Hippocampal formation (tissue), 2 donors: ENCODE data around the gene CFAP77.
"Not testable (repeated sequence)": the region's sequence is repeated elsewhere in the genome, so short reads cannot be mapped to it uniquely, and the experiment has no call there.

Source experiments
- DNase-seq, 2 donors: peaks; one replicate each; lab custom pipeline; 2025; lab: John Stamatoyannopoulos, UW

CFAP77 gene

GRCh38 chr9:132547976-132548730 lies 138.1 kb downstream of the CFAP77 start:
- DNase-seq: no peak

GRCh38 chr9:132548751-132549640 lies 139.0 kb downstream of the CFAP77 start:
- no peak for DNase-seq

DNA sequence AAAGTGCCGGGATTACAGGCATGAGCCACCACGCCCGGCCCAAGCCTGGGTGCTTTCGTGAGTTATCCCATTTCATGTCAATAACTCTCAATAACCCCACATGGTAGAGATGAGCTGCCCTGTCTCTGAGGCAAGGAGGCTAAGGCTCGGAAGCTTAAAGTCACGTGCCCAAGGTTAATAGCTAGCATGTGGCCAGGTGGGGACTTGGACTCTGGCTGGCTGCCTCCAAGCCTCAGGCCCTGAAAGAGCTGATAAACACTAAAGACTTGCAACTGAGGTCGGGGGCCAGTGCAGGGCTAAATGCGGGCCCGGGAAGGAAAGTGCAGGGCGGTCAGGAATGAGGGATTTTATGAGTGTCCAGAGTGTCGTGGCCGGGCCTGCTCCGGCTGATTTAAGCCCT lies 141.5 kb downstream of the CFAP77 start:
- DNase-seq: no peak

DNA sequence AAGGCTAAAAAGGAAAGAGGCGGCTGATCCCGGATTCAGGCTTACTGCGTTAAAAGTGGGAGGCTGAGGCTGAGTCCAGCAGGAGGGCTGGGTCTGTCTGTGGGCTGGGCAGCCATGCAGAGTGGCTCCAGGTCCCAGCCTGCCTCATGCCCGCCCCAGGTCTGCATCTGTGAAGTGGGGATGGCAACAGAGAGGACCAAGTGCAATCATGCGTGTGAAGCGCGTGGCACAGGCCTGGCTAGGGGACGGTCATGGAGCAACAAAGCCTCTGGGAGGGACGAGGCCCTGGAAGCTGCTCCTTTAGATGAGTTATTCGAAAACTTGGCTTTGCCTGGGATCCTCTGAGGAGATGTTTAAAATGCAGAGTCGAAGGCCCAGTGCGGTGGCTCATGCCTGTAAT lies 142.0 kb downstream of the CFAP77 start:
- no peak for DNase-seq

DNA sequence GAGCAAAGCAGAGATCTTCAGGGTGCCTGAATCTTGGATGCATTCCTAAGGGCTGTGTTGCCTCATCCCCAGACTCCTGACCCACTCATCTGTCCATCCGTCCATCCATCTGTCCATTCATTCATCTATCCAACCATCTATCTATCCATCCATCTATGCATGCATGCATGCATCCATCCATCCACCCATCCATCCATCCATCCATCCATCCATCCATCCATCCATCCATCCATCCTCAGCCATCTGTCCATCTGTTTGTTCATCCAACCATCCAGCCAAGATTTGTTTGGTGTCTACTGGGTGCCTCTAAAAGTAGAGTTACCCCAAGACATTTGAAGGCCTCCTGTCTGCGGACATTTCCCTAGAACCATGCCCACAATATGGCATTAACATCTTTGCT lies 144.7 kb downstream of the CFAP77 start:
- DNase-seq: no peak

- DNase-seq: no peak
These were observed 145.5 kb downstream of the CFAP77 start for GRCh38 chr9:132555528-132555927.

GRCh38 chr9:132556235-132556634 lies 146.2 kb downstream of the CFAP77 start:
- no peak for DNase-seq

DNA sequence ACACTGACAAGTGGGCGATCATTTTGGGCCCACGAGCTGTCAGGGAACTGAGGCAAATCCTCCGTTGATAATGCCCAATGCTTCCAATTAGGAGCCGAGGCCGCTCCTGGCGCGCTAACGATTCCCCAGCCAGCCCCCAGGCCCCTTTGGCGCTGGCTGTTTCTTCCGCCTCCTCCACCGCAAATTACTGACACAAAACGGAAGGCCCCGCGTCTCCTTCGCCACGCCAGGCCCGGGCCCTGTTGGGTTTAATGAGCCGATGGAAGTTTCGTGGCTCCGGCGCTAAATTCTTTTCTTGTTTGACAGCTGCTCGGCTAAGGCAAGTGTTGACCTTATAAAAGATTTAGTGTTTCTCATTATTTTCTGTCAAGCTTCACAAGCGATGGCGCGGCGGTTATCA lies 146.7 kb downstream of the CFAP77 start:
- DNase-seq: no peak

GRCh38 chr9:132557159-132557558 lies 147.1 kb downstream of the CFAP77 start:
- DNase-seq: no peak

DNA sequence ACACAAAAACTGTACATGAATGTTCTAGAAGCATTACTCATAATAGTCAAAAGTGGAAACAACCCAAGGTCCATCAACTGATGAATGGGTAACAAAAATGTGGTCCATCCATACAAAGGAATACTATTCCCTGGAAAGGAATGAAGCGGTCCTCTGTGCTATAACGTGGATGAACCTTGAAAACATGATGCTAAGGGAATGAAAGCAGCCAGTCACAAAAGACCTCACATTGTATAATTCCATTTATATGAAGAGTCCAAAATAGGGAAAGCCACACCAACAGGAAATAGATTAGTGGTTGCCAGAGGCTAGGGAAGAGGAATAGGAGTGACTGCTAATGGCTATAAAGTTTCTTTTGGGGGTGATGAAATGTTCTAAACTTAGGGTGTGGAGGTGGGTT lies 149.7 kb downstream of the CFAP77 start:
- no peak for DNase-seq

GRCh38 chr9:132560616-132561202 lies 150.7 kb downstream of the CFAP77 start:
- no peak for DNase-seq

DNA sequence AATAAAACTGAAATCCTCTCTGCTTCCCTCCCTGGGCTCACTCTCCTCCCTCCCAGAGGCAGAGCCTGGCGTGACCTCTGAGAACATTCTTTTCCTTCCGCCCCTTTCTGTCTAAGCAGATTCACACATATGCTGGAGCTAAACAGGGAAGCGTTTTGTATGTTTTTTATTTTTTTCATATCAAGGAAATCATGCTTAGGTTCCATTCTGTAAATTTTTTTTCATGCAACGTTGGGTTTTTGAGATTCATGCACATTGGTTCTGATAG lies 152.2 kb downstream of the CFAP77 start:
- no peak for DNase-seq

- no peak for DNase-seq
These were observed 154.5 kb downstream of the CFAP77 start for GRCh38 chr9:132564526-132564925.

DNA sequence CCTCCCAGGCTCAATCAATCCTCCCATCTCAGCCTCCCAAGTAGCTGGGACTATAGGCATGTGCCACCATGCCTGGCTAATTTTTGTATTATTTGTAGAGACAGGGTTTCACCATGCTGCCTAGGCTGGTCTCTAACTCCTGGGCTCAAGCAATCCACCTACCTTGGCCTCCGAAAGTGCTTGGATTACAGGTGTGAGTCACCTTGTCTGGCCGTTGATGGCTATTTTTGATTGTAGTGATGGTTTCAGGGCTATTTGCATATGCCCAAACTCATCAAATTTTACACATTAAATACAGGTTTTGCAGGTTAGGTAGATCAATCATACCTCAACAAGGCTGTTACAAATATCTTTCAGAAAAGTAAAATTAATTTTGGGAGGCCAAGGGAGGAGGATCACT lies 158.8 kb downstream of the CFAP77 start:
- not testable (repeated sequence) for DNase-seq

- no peak for DNase-seq
These were observed 162.0 kb downstream of the CFAP77 start for GRCh38 chr9:132571806-132572600.

- DNase-seq: no peak
These were observed 162.9 kb downstream of the CFAP77 start for GRCh38 chr9:132572921-132573320.

GRCh38 chr9:132575005-132575609 lies 165.1 kb downstream of the CFAP77 start:
- peak in 1 of 2 donors; percentile 27 for DNase-seq

DNA sequence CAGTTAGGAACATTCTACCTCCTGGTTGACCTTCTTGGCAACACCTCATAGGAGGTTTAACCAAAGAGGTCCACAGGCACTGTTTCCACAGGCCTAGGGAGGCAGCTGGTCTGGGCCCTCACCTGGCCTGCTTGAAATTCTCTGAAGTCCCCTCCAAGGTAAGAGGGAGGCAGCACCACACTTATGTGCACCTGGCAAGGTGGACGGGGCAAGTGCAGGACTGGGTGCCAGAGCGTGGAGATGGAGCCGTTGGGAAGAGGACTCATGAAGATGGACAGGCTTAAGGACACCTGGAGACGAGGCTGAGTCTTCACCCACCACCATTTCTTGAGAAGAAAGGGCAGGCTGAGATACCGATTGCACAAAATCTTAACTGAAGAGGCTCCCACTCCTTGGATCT lies 165.8 kb downstream of the CFAP77 start:
- no peak for DNase-seq

DNA sequence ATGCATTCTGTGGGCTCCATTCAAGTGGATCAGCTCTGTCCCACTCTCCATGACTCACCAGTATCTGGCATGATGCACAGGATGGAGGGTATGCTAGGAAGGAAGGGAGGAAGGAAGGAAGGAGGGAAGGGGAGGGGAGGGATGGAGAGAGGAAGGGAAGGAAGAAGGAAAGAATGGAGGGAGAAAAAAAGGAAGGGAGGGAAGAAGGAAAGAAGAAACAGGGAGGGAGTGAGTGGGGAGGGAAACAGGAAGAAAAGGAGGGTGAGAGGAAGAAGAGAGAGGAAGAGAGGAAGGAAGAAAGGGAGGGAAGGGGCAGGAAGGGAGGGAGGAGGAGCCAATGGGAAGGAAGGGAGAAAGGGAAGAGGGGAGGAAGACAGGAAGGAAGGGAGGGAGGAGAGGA lies 167.1 kb downstream of the CFAP77 start:
- DNase-seq: no peak

- DNase-seq: no peak
These were observed 168.4 kb downstream of the CFAP77 start for GRCh38 chr9:132578367-132578932.

- no peak for DNase-seq
These were observed 169.4 kb downstream of the CFAP77 start for GRCh38 chr9:132579427-132579798.
